Stimulated activated CD4-positive, alpha-beta T cell treated with anti-CD3 and anti-CD28 coated beads, Interleukin-15, amount 100 ng/mL, for 1 hour (primary cell): ENCODE results near the gene ASIC2.

Experiments
- DNase-seq, 2 donors: peaks; one replicate each; pipeline ENCODE4 v3.0.0-alpha.2; 2020; ENCODE audit warnings: low read depth in 1 of 2, low spot score in 1 of 2

The ASIC2 gene

GRCh38 chr17:33164169-33164881 lies 128.8 kb downstream of the ASIC2 start:
- no peak for DNase-seq

DNA sequence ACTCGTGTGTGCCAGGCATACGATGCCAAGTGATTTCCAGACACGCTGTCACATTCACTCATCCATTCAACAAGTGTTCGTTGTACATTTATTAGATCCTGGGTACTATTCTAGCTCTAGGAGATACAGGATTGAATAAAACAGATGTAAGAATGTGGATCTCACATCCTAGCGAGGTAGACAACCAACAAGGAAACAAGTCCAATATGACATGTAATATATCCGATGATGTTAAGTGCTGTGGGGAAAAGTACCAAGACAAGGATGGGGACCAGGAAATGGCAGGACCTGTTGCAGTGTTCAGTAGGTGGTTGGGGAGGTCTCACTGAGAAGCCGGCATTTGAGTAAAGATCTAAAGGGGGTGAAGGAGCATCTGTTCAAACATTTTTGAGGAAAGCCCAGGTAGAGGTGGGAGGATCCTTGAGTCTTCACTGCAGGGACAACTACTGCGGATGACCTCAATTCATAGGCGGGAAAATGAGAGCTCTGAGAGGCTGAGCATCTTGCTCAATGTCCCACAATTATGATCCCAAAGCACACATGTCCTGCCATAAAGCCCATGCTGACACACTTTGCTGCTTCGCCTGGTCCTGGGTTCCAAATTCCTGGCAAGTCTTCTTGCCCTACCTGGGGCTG lies 129.4 kb downstream of the ASIC2 start:
- DNase-seq, result no peak

DNA sequence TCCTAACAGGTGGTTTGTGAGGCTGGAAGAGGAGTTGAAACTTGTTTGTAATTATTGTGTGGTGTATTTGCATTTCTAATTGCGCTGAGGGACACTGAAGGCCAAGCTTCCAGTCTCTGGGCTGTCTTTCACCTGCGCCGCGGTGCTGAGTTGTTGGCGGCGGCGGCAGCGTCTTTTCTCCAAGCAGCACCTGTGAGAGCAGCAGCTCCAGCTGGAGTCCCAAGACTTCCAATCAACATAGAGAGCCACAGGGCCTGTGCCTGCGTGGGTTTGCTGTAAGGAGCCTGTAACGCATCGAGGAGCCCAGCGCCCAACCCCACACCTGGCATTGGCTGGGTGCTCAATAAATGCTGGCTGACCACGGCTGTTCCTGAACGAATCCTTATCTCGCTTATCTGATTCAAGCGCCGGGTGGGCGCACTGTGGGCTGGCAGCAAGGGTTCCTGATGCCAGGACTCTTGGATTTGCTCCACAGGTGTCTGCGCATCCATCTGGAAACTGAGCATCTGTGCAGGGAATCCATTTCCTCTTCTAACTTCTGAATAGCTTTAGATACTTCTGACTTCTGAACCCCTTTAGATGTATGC lies 138.1 kb downstream of the ASIC2 start:
- no peak for DNase-seq

GRCh38 chr17:33152783-33153182 lies 140.3 kb downstream of the ASIC2 start:
- DNase-seq, result no peak

DNA sequence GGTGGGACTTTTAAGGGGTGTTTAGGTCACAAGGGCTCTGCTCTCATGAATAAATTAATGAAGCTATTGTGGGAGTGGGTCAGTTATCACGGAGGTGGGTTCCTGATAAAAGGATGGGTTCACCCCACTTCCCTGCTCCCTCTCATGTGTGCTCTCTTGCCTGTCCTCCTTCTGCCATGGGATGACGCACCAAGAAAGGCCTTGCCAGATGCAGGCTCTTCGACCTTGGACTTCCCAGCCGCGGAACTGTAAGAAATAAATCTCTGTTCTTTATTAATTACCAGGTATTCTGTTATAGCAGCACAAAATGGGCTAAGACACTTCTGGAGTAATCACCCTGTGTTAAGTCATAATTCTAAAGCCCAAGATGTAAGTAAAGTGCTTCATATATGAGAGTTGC lies 141.5 kb downstream of the ASIC2 start:
- DNase-seq, result no peak

GRCh38 chr17:33145941-33146340 lies 147.2 kb downstream of the ASIC2 start:
- no peak for DNase-seq

DNA sequence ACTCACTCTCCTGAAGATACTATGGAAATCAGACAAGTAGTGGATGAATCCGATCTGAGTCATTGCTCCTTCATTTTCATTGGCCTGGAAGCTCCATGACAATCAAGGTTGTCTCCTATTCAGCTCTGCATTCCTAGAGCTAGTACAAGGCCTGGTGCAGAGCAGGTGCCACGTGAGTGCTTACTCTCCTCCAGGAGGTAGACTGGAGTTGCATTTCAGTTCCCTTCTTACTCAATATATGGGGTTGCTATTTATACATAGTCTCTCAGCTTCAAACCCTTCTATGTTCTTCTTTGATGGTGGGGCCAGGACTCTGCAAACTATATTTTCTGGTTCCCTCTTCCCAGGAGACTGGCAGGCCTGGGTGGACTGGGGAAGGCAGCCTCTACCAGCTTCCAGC lies 148.3 kb downstream of the ASIC2 start:
- DNase-seq, result no peak

DNA sequence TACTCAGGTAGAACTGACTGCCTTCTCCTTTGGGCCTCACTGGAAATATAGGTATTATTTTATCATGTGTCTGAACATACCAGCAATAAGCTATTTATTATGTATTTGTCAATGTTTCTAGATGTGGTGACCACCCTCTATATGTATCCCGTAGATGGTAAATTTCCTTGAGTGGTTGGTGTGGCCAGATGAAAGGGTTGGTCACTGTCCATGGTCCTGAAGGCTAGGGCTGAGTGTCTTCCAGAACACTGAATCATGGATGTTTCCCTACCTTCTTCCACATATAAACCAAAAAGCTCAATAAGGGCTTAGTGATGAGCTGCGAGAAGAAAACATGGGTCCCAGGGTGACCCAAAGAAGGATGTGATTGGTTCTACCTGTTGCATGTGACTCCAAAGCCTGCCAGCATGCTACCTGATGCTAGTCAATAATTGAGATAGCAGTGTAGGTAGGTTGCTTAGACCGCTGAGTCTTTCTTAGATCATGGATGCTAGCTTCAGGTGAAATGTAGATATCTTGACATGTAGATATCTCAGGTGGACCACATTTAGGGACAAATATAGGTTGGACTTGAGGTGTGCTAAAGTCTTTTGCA lies 150.3 kb downstream of the ASIC2 start:
- DNase-seq, result no peak

DNA sequence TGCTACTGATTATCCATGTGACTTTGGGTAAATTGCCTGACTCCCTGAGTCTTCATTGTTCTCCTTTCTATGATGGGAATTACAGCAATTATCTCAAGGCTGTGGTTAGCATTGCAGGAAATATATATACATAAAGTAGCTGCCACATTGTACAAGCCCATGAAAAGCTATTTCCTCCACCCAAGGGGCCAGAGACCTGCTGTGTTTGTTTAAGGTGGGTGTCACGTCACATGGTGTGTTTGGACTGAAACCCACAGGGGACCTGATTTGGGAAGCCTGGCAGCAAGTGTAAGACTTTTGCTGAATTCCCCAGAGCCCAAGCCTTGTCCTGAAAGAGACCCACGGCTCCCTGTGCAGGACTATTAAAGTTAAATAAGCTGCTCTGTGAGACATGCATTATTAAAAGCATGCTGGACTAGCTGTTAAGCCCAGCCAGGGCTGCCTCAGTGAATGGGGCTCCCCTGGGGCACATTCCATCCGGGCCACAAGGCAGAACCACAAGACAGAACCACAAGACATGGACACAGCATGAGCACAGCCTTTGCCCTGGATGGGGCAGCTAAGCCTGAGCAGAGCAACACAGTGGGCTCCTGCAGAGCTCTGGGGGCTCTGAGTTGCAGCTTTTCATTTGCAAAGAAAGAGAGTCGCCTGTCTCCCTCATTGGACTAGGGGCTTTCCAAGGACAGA lies 152.5 kb downstream of the ASIC2 start:
- no peak for DNase-seq

DNA sequence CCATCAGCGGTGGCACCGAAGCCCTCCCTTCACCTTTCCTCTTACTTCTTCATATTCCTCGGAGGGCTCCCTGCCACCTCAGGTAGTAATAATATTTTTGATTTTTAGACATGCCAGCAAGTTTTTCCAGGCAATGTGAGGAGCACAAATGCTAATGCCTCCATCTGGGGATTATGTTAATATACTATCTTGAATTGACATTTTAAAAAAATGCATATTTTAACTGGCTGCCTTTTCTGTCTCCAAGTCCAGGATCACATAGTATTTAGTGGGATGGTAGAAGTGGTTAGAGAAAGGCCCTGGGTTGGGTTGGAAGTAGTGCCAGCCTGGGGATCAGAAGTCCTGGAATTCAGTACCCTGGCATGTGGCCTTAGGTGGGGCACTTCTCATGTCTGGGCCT lies 154.5 kb downstream of the ASIC2 start:
- no peak for DNase-seq

- no peak for DNase-seq
Observed at GRCh38 chr17:33137426-33137825, 155.7 kb downstream of the ASIC2 start.

DNA sequence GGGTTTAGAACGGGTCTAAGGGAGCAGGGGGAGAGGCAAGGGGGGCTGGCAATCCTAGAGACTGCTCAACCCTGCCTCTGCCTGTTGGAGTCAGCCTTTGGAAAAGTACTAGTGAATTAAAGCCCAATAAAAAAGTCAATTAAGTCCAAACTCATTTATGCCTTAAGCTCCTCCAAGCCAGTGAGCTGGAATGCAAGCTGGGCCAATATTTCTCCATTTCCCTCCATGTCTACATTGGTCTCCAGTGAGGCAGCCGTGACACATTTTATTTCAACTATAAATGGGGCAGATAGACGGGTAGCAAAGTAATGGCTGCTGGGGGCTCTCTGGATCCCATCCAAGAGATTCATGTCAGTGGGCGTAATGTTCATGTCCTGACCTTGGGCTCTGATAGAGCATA lies 157.4 kb downstream of the ASIC2 start:
- DNase-seq, result no peak

- no peak for DNase-seq
Observed at GRCh38 chr17:33131620-33132019, 161.5 kb downstream of the ASIC2 start.

DNA sequence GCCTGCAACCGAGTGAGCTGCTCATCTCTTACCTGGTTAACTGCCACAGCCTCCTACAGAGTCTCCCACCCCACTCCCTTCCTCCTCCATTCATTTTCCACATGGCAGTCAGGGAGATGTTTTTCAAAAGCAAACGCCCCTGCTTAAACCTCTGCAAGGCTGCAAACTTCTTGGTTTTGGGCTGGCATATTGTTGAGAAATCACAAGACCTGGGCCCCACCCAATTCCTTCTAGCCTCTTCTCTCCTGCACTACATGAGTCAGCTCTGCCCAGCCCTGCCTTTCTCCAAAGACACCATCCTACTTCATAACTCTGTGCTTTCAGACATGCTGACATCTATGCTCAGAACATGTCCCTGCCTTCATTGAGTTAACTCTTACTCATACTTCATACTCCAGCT lies 165.4 kb downstream of the ASIC2 start:
- no peak for DNase-seq

DNA sequence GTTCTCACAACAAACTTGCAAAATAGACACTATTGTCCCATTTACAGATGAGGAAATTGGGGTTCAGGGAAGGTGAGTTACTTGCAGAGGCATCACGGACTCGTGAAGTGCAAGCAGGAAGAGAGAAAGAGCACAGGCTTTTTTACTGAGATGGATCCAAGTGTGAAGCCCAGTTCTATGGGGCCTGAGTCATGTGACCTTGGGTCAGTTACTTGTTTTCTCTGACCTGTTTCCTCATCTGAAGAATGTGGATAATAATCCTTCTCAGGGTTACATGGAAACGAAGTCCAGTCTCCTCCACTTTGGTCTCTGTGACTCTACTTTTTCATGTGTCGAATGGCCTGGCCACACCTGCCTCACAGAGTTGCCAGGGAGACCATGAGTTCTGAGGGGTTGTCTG lies 167.0 kb downstream of the ASIC2 start:
- no peak for DNase-seq

GRCh38 chr17:33125552-33125950 lies 167.5 kb downstream of the ASIC2 start:
- no peak for DNase-seq

GRCh38 chr17:33124871-33125551 lies 168.1 kb downstream of the ASIC2 start:
- no peak for DNase-seq

- no peak for DNase-seq
Observed at GRCh38 chr17:33124185-33124584, 168.9 kb downstream of the ASIC2 start.

- no peak for DNase-seq
Observed at GRCh38 chr17:33121756-33122155, 171.3 kb downstream of the ASIC2 start.

DNA sequence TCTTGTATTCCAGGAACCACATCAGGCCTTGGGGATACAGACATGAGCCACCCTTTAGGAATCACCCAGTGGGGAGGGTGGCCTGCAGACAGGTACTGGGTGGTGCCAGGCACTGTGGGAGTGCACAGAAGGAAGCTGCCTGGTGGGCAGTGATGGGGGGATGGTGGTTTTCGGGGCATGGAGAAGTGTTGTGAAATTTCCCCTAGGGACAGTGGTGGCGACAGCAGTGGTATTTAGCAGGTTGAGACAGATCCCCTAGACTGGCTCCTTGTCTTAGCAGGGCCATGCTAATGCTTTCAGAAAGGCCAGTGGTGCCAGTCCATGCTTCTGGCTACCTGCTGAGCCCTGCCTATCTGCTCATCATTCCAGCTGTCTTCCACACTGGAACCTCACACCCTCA lies 171.8 kb downstream of the ASIC2 start:
- DNase-seq, result no peak

DNA sequence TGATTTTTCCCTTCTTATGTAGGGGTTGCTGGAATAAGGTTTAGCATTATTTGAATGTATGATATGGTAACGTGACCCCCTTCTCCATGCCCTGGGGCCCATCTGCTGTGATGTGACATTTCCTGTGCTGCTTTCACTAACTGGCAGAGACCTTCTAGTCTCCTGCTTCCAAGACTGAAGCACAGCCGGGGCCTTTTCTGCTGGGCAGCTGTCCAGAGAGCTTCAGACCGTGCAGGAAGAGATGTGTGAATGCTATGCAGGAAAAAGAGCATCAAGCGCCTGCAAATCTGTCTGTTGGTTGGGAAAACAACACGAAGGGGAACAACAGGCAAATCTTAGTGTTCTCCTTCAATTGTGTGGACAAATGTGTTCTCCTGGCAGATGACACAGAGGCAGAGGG lies 173.0 kb downstream of the ASIC2 start:
- DNase-seq, result no peak
